Endothelial cell of umbilical vein (primary cell): ENCODE data around the gene IP6K3. TPM values are rescaled to one million over a fixed set of nuclear protein-coding genes. Genes with fewer than 3 reads are reported as not detected.

Experiments
- BruUV-seq: library from RNA; stranded (reverse); fragments of 400-500 nt; replicated peaks from 2 replicates; lab custom pipeline; 2021; lab: Mats Ljungman, UMichigan
- CTCF ChIA-PET: fragments of 300-600, 350-600 bp; sonication (Branson Sonifier 250); formaldehyde crosslinking; loops from one replicate; lab custom pipeline; 2021; ENCODE audit warnings: antibody characterized with exemption, inconsistent platforms; lab: Charles Lee
- POLR2A ChIA-PET: fragments of 300-600, 350-600 bp; sonication (Branson Sonifier 250); formaldehyde crosslinking; loops from one replicate; lab custom pipeline; 2021; ENCODE audit warnings: antibody characterized with exemption, inconsistent platforms; lab: Charles Lee
- DNase-seq: peaks from one replicate; pipeline ENCODE4 v3.0.0-alpha.2; 2011; ENCODE audit warnings: low read depth, low spot score
- FAIRE-seq: peaks from 2 replicates; lab custom pipeline; 2011; peaks lifted over from hg19 to GRCh38; lab: Jason Lieb, UNC
- H2AFZ ChIP-seq: 2 replicates; pipeline ENCODE4 v1.6.0; 2012; ENCODE audit warnings: low read depth, low read length, control low read depth, inconsistent platforms
- H3K27ac ChIP-seq: 2 replicates; pipeline ENCODE4 v1.5.1; 2011; ENCODE audit warnings: low read depth, mild to moderate bottlenecking, control low read depth, low read length, moderate library complexity; ENCODE audit not compliant: insufficient read depth
- H3K27me3 ChIP-seq, 2 experiments: 2 replicates each; pipeline versions ENCODE4 v1.6.0 to v1.6.1; 2011; ENCODE audit warnings: low read length in 2 of 2, mixed read lengths in 1 of 2; ENCODE audit not compliant: control insufficient read depth in 2 of 2, insufficient read depth in 2 of 2
- H3K36me3 ChIP-seq, 2 experiments: 2 replicates in 1 of 2; 3 replicates in 1 of 2; pipeline ENCODE4 v1.5.1; 2011; ENCODE audit warnings: low read length in 2 of 2, mild to moderate bottlenecking in 1 of 2, moderate library complexity in 1 of 2; ENCODE audit not compliant: control insufficient read depth in 2 of 2, insufficient read depth in 2 of 2; ENCODE audit errors: extremely low read depth in 1 of 2
- H3K4me1 ChIP-seq: 3 replicates; pipeline ENCODE4 v1.5.1; 2011; ENCODE audit warnings: mild to moderate bottlenecking, low read length; ENCODE audit not compliant: control insufficient read depth, insufficient read depth; ENCODE audit errors: extremely low read depth
- H3K4me2 ChIP-seq: 2 replicates; pipeline ENCODE4 v1.6.1; 2011; ENCODE audit warnings: low read length, control low read depth, mixed read lengths; ENCODE audit not compliant: insufficient read depth
- H3K4me3 ChIP-seq, 3 experiments: fragments of 200-600 bp in 1 of 3; sonication (generic), shearing (Covaris generic) in 1 of 3; replicated peaks in 1 of 3; 2 replicates each; pipeline ENCODE4 v1.5.1; 2011 to 2016; ENCODE audit warnings: control low read depth in 3 of 3, low read length in 3 of 3, mild to moderate bottlenecking in 2 of 3, inconsistent platforms in 1 of 3, low read depth in 1 of 3, moderate library complexity in 1 of 3; ENCODE audit not compliant: insufficient read depth in 1 of 3
- H3K79me2 ChIP-seq: 2 replicates; pipeline ENCODE4 v1.6.0; 2012; ENCODE audit warnings: low read length, inconsistent platforms; ENCODE audit not compliant: control insufficient read depth, insufficient read depth
- H3K9ac ChIP-seq: replicated peaks from 2 replicates; pipeline ENCODE3; 2011; ENCODE audit warnings: low read length, control low read depth; ENCODE audit not compliant: insufficient read depth; ENCODE audit errors: extremely low read depth
- H3K9me1 ChIP-seq: replicated peaks from 3 replicates; pipeline ENCODE4 v1.6.0; 2011; ENCODE audit warnings: mild to moderate bottlenecking, low read length; ENCODE audit not compliant: control insufficient read depth, insufficient read depth; ENCODE audit errors: extremely low read depth
- H3K9me3 ChIP-seq: replicated peaks from 2 replicates; pipeline ENCODE4 v1.5.1; 2012; ENCODE audit warnings: low read length, inconsistent platforms; ENCODE audit not compliant: control insufficient read depth, insufficient read depth
- H4K20me1 ChIP-seq: replicated peaks from 2 replicates; pipeline ENCODE3; 2011; ENCODE audit warnings: mild to moderate bottlenecking, low read length; ENCODE audit not compliant: control insufficient read depth, insufficient read depth; ENCODE audit errors: extremely low read depth
- FOS ChIP-seq: IDR thresholded peaks from 2 replicates; pipeline ENCODE4 v1.6.1; 2011; ENCODE audit warnings: mild to moderate bottlenecking, low read length, moderate library complexity, borderline replicate concordance; ENCODE audit not compliant: insufficient read depth
- MAX ChIP-seq: IDR thresholded peaks from 2 replicates; pipeline ENCODE4 v1.6.1; 2011; ENCODE audit not compliant: insufficient read depth, insufficient read length
- MYC ChIP-seq: IDR thresholded peaks from one replicate; pipeline ENCODE4 v1.6.1; 2011; ENCODE audit warnings: mild to moderate bottlenecking, low read depth, low read length
- dilution Hi-C: fragments of 300-500 bp; cut with MboI; formaldehyde crosslinking; loops from one replicate; pipeline ENCODE4 v1.15.0; 2019; ENCODE audit warnings: low sequenced_read_pairs; ENCODE audit not compliant: extremely low pct_ligation_motif_present
- intact Hi-C: fragments of 100-400 bp; cut with micrococcal nuclease; formaldehyde crosslinking; loops from one replicate; pipeline ENCODE4 v1.10.0; 2022
- polyA plus RNA-seq, 4 experiments: library from polyadenylated mRNA; depleted of rRNA in 3 of 4; stranded (reverse) in 3 of 4; unstranded in 1 of 4; fragments of >200 nt; gene quantifications; 2 replicates each; pipeline versions ENCODE4 v1.2.1 to v1.2.3, GENCODE V29; 2011 to 2012; ENCODE audit warnings: missing spikeins in 1 of 4
- total RNA-seq: library from RNA; stranded (reverse); gene quantifications from 2 replicates; pipeline ENCODE4 v1.2.3, GENCODE V29; 2021
- TF ChIP-seq, protein P1 (sequence below), 2 donors: IDR thresholded peaks; 1 replicate in 1 of 2; 2 replicates in 1 of 2; pipeline ENCODE4 v1.5.1; 2011; ENCODE audit warnings: low read length in 2 of 2, mild to moderate bottlenecking in 2 of 2, moderate library complexity in 2 of 2, control low read depth in 1 of 2, inconsistent platforms in 1 of 2, low read depth in 1 of 2; ENCODE audit not compliant: insufficient read depth in 1 of 2; ENCODE audit errors: extremely low read depth in 1 of 2

Gene IP6K3
- total and polyA plus RNA-seq, 2 donors (not counting 3 experiments of a cell fraction or from before 2014, with no cell fraction given): not detected

- FAIRE-seq (peak; percentile 71), DNase-seq (peak; percentile 28)
- no peak overlapping the region for H2AFZ ChIP-seq
- no peak for TF ChIP-seq FOS
- no peak for TF ChIP-seq MYC
- TF ChIP-seq MAX: no peak
- TF ChIP-seq, protein P1, sequence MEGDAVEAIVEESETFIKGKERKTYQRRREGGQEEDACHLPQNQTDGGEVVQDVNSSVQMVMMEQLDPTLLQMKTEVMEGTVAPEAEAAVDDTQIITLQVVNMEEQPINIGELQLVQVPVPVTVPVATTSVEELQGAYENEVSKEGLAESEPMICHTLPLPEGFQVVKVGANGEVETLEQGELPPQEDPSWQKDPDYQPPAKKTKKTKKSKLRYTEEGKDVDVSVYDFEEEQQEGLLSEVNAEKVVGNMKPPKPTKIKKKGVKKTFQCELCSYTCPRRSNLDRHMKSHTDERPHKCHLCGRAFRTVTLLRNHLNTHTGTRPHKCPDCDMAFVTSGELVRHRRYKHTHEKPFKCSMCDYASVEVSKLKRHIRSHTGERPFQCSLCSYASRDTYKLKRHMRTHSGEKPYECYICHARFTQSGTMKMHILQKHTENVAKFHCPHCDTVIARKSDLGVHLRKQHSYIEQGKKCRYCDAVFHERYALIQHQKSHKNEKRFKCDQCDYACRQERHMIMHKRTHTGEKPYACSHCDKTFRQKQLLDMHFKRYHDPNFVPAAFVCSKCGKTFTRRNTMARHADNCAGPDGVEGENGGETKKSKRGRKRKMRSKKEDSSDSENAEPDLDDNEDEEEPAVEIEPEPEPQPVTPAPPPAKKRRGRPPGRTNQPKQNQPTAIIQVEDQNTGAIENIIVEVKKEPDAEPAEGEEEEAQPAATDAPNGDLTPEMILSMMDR (IDR thresholded peaks at IDR 0.05; ENCODE audit: extremely low read depth in 1 of 2, insufficient read depth in 1 of 2, low read depth in 1 of 2, low read length in 2 of 2): peak; percentile 31 to 40
- POLR2A ChIA-PET: interaction anchor here (0.6 kb wide), 1 partner anchor 988 kb away, joined by 5 read pairs; no protein-coding TSS in a partner anchor
- no peak overlapping the region for H3K27ac ChIP-seq
- dilution Hi-C loops (no loop called here), intact Hi-C loops (no loop called here)
- H3K9me1 ChIP-seq: no peaks in the 10 kb centered on the region
- no peaks in the 10 kb centered on the region for H3K9me3 ChIP-seq
- no peaks in the 10 kb centered on the region for H3K4me1 ChIP-seq
- no peaks in the 10 kb centered on the region for H3K36me3 ChIP-seq
- H4K20me1 ChIP-seq: no peaks in the 10 kb centered on the region
- H3K9ac ChIP-seq: no peak overlapping the region
- CTCF ChIA-PET: interaction anchor here (0.6 to 2.2 kb wide), 11 partner anchors 9 to 393 kb away, joined by 3 to 9 read pairs (median 4); partner anchors contain the start of gene UQCC2
- no TSS peak for BruUV-seq
- H3K4me3 ChIP-seq: no peak overlapping the region
- no peak overlapping the region for H3K4me2 ChIP-seq
- no peaks in the 10 kb centered on the region for H3K27me3 ChIP-seq
- no peaks in the 10 kb centered on the region for H3K79me2 ChIP-seq
Observed at GRCh38 chr6:33761922-33762629, 15.4 kb upstream of the IP6K3 start.
